K562 (cell line): ENCODE measurements around the gene CDSN. TPM values are rescaled to one million over a fixed set of nuclear protein-coding genes. Genes with fewer than 3 reads are reported as not detected.

Experiments used
- ARID2 ChIP-seq: fragments of 450-650 bp; IDR thresholded peaks from 2 replicates; pipeline ENCODE4 v1.6.1; 2017; ENCODE audit warnings: antibody characterized with exemption, mild to moderate bottlenecking
- ATF1 ChIP-seq, 2 experiments: fragments of 450-650 bp in 1 of 2; IDR thresholded peaks; 2 replicates each; pipeline ENCODE4 v1.6.1; 2016; ENCODE audit warnings: missing compliant biosample characterization in 1 of 2, missing genetic modification characterization in 1 of 2
- BCOR ChIP-seq: fragments of 450-650 bp; IDR thresholded peaks from 2 replicates; pipeline ENCODE4 v1.6.1; 2016
- C11orf30 ChIP-seq: fragments of 450-650 bp; IDR thresholded peaks from 2 replicates; pipeline ENCODE4 v1.6.1; 2016; ENCODE audit warnings: low read depth, mild to moderate bottlenecking
- CBFA2T2 ChIP-seq: fragments of 450-650 bp; conservative IDR thresholded peaks from 2 replicates; pipeline ENCODE4 v1.6.1; 2017; ENCODE audit warnings: mild to moderate bottlenecking
- DPF2 ChIP-seq: fragments of 450-650 bp; IDR thresholded peaks from 2 replicates; pipeline ENCODE4 v1.6.1; 2016
- HLTF ChIP-seq: fragments of 450-650 bp; IDR thresholded peaks from 2 replicates; pipeline ENCODE4 v1.6.1; 2016
- HNRNPK ChIP-seq: fragments of 200-400 bp; formaldehyde crosslinking; IDR thresholded peaks from one replicate; pipeline ENCODE4 v1.6.1; 2018; ENCODE audit warnings: mild to moderate bottlenecking, low read depth, low read length; ENCODE audit not compliant: poor library complexity, severe bottlenecking
- KAT2B ChIP-seq: IDR thresholded peaks from one replicate; pipeline ENCODE4 v1.6.1; 2012; ENCODE audit warnings: low read depth, mild to moderate bottlenecking, control low read depth, inconsistent platforms, low read length, moderate library complexity
- MTA2 ChIP-seq: fragments of 450-650 bp; IDR thresholded peaks from 2 replicates; pipeline ENCODE4 v1.6.1; 2016; ENCODE audit warnings: low read depth
- NFE2 ChIP-seq: IDR thresholded peaks from 2 replicates; pipeline ENCODE4 v1.6.1; 2014; ENCODE audit warnings: antibody characterized with exemption, low read depth
- NFXL1 ChIP-seq: fragments of 450-650 bp; formaldehyde crosslinking; IDR thresholded peaks from 2 replicates; pipeline ENCODE4 v1.4.0; 2021; ENCODE audit warnings: mild to moderate bottlenecking
- NR2C2 ChIP-seq, 2 experiments: fragments of 200-800 bp in 1 of 2; sonication (Bioruptor generic) in 1 of 2; sonication (generic) in 1 of 2; formaldehyde crosslinking in 1 of 2; IDR thresholded peaks; 2 replicates each; pipeline versions ENCODE4 v1.6.1 to v1.8.0; 2016 to 2022; ENCODE audit warnings: mild to moderate bottlenecking in 1 of 2, missing compliant biosample characterization in 1 of 2, missing genetic modification characterization in 1 of 2, missing genetic modification reagents in 1 of 2
- PTBP1 ChIP-seq: fragments of 200-400 bp; formaldehyde crosslinking; IDR thresholded peaks from 2 replicates; pipeline ENCODE4 v1.6.1; 2017; ENCODE audit warnings: low read depth, low read length
- SRSF1 ChIP-seq: fragments of 200-400 bp; formaldehyde crosslinking; IDR thresholded peaks from 2 replicates; pipeline ENCODE4 v1.6.1; 2017; ENCODE audit warnings: mild to moderate bottlenecking, low read depth, low read length, moderate library complexity
- STAT5A ChIP-seq: IDR thresholded peaks from 2 replicates; pipeline ENCODE4 v1.6.1; 2012; ENCODE audit warnings: low read length, inconsistent platforms, borderline replicate concordance
- STAT5B ChIP-seq: fragments of 250-450 bp; sonication (Bioruptor Pico); IDR thresholded peaks from 2 replicates; pipeline ENCODE4 v1.8.0; 2021; ENCODE audit warnings: mild to moderate bottlenecking, inconsistent platforms
- SUPT5H ChIP-seq: fragments of 450-650 bp; IDR thresholded peaks from 2 replicates; pipeline ENCODE4 v1.6.1; 2016
- TAF15 ChIP-seq: fragments of 200-400 bp; formaldehyde crosslinking; IDR thresholded peaks from 2 replicates; pipeline ENCODE4 v1.6.1; 2017; ENCODE audit warnings: mild to moderate bottlenecking, low read depth, low read length, moderate library complexity
- TEAD4 ChIP-seq, 2 experiments: sonication (generic) in 1 of 2; formaldehyde crosslinking in 1 of 2; IDR thresholded peaks; 2 replicates each; pipeline versions ENCODE4 v1.6.1 to v1.8.0; 2012 to 2022; ENCODE audit warnings: borderline replicate concordance in 1 of 2, inconsistent platforms in 1 of 2, low read length in 1 of 2, mild to moderate bottlenecking in 1 of 2, missing genetic modification reagents in 1 of 2
- TFAP4 ChIP-seq: sonication (generic); formaldehyde crosslinking; IDR thresholded peaks from 2 replicates; pipeline ENCODE4 v1.8.0; 2022; ENCODE audit warnings: missing genetic modification reagents, mild to moderate bottlenecking, moderate library complexity, borderline replicate concordance
- TSC22D4 ChIP-seq: fragments of 450-650 bp; IDR thresholded peaks from 2 replicates; pipeline ENCODE4 v1.6.1; 2016; ENCODE audit warnings: missing genetic modification characterization, missing biosample characterization, control low read depth
- ZNF263 ChIP-seq: sonication (generic); formaldehyde crosslinking; IDR thresholded peaks from 2 replicates; pipeline ENCODE4 v1.8.0; 2022; ENCODE audit warnings: mild to moderate bottlenecking, missing genetic modification reagents, borderline replicate concordance
- ZNF274 ChIP-seq: IDR thresholded peaks from 2 replicates; pipeline ENCODE4 v1.6.1; 2011; ENCODE audit warnings: low read depth, mild to moderate bottlenecking, low read length, moderate library complexity, borderline replicate concordance
- ZNF280A ChIP-seq: fragments of 450-650 bp; IDR thresholded peaks from 2 replicates; pipeline ENCODE4 v1.6.1; 2018; ENCODE audit warnings: mild to moderate bottlenecking, low read depth; ENCODE audit not compliant: partially characterized antibody
- ZNF408 ChIP-seq: fragments of 250-450 bp; sonication (Bioruptor Pico); IDR thresholded peaks from 2 replicates; pipeline ENCODE4 v1.4.0; 2020; ENCODE audit warnings: low read depth, mild to moderate bottlenecking, moderate library complexity
- ZNF655 ChIP-seq: fragments of 250-450 bp; sonication (Bioruptor Pico); IDR thresholded peaks from 2 replicates; pipeline ENCODE4 v1.5.0; 2021
- ZZZ3 ChIP-seq: fragments of 450-650 bp; IDR thresholded peaks from 2 replicates; pipeline ENCODE4 v1.6.1; 2016; ENCODE audit warnings: antibody characterized with exemption, mild to moderate bottlenecking, moderate library complexity
- polyA plus RNA-seq, 8 experiments: library from polyadenylated mRNA; depleted of rRNA in 4 of 8; stranded (reverse) in 5 of 8; unstranded in 3 of 8; fragments of >200 nt; fragmentation: Nextera tagmentation in 2 of 8; fragmentation: Illumina TruSeq in 1 of 8; extraction: Ambion mirVana in 2 of 8; extraction: Trizol in 1 of 8; gene quantifications; 2 replicates each; pipeline versions ENCODE4 v1.2.1 to v1.2.3, GENCODE V29; 2011 to 2014; ENCODE audit warnings: inconsistent platforms in 1 of 8, missing spikeins in 1 of 8
- total RNA-seq, 7 experiments: library from RNA; depleted of rRNA in 6 of 7; stranded (reverse); fragments of >200 nt in 6 of 7; fragmentation: Illumina TruSeq in 2 of 7; extraction: Trizol in 2 of 7; gene quantifications; 2 replicates each; pipeline versions ENCODE4 v1.2.1 to v1.2.3, GENCODE V29; 2011 to 2021; ENCODE audit warnings: low replicate concordance in 1 of 7

The CDSN gene
- total and polyA plus RNA-seq, 9 of the 15 experiments (the other 6 are each of a cell fraction or from before 2014, with no cell fraction given): not detected

- TF ChIP-seq ARID2: no peak
- peak; percentile 42; the same call in 1 of the 2 replicates for TF ChIP-seq CBFA2T2
- no peak for TF ChIP-seq NFXL1 (CRISPR knock-in tag)
- TF ChIP-seq NFE2: peak; percentile 42
- no peak for TF ChIP-seq KAT2B
- TF ChIP-seq TEAD4 (IDR thresholded peaks at IDR 0.05; ENCODE audit: low read length): peak; percentile 55; the same call in 1 of the 2 replicates
- no peak for TF ChIP-seq TEAD4 (CRISPR knock-in tag; IDR thresholded peaks at IDR 0.05; ENCODE audit: borderline replicate concordance)
- TF ChIP-seq NR2C2 (CRISPR knock-in tag; IDR thresholded peaks at IDR 0.05): no peak
- no peak for TF ChIP-seq NR2C2 (tag; IDR thresholded peaks at IDR 0.05)
- TF ChIP-seq SUPT5H: no peak
- TF ChIP-seq MTA2: no peak
- peak; percentile 92 for TF ChIP-seq BCOR
- no peak for TF ChIP-seq ZNF408 (CRISPR knock-in tag)
- TF ChIP-seq HLTF: no peak
- no peak for TF ChIP-seq HNRNPK
- no peak for TF ChIP-seq ZNF274
- TF ChIP-seq PTBP1: no peak
- peak; percentile 63 for TF ChIP-seq DPF2
- TF ChIP-seq TFAP4 (CRISPR knock-in tag): no peak
- TF ChIP-seq SRSF1: no peak
- TF ChIP-seq STAT5B: no peak
- no peak for TF ChIP-seq ZZZ3
- 0 out of 2 replicates have a peak, but pooled peaks have one; percentile 4 for TF ChIP-seq C11orf30
- TF ChIP-seq ATF1 (CRISPR knock-in tag; IDR thresholded peaks at IDR 0.05): no peak
- peak; percentile 36; the same call in 1 of the 2 replicates for TF ChIP-seq ATF1 (tag; IDR thresholded peaks at IDR 0.05)
- TF ChIP-seq TSC22D4: no peak
- TF ChIP-seq TAF15: no peak
- no peak for TF ChIP-seq ZNF263 (CRISPR knock-in tag)
- TF ChIP-seq ZNF280A: no peak
- no peak for TF ChIP-seq ZNF655 (CRISPR knock-in tag)
- TF ChIP-seq STAT5A: no peak
Observed at GRCh38 chr6:31092769-31093505, 27.3 kb downstream of the CDSN start (continued).
